SK-N-SH (cell line): ENCODE measurements around the gene LGI4. TPM values are rescaled to one million over a fixed set of nuclear protein-coding genes. Genes with fewer than 3 reads are reported as not detected.
A peak's percentile ranks its signal among the peaks of the same experiment; 100 is the strongest.

ENCODE experiments used
- CTCF ChIA-PET: fragments of 300-600, 350-600 bp; formaldehyde crosslinking; extraction: SDS; loops from one replicate; lab custom pipeline; 2021; lab: Yijun Ruan, JAX
- POLR2A ChIA-PET: fragments of 350-600 bp; sonication (Branson Sonifier 250); formaldehyde crosslinking; extraction: SDS; loops from one replicate; lab custom pipeline; 2020; ENCODE audit warnings: antibody characterized with exemption, inconsistent platforms; lab: Yijun Ruan, JAX
- DNase-seq: peaks from one replicate; pipeline ENCODE4 v3.0.0; 2012
- H2AFZ ChIP-seq: fragments of 200-600 bp; sonication (generic); 2 replicates; pipeline ENCODE4 v1.8.1; 2016; ENCODE audit warnings: antibody characterized with exemption, mild to moderate bottlenecking, low read depth
- H3F3A ChIP-seq: fragments of 200-600 bp; sonication (generic); replicated peaks from 2 replicates; pipeline ENCODE3; 2016; ENCODE audit warnings: antibody characterized with exemption, mild to moderate bottlenecking; ENCODE audit not compliant: insufficient read depth
- H3K27ac ChIP-seq, 2 experiments: fragments of 200-500 bp in 1 of 2; fragments of 200-600 bp in 1 of 2; sonication (Bioruptor generic) in 1 of 2; sonication (generic), shearing (Covaris generic) in 1 of 2; 2 replicates each; pipeline versions ENCODE4 v1.5.1 to v1.6.1; 2014 to 2016; ENCODE audit warnings: low read depth in 2 of 2, inconsistent platforms in 1 of 2, low read length in 1 of 2, mild to moderate bottlenecking in 1 of 2, mixed read lengths in 1 of 2
- H3K27me3 ChIP-seq: fragments of 200-600 bp; sonication (generic), shearing (Covaris generic); 2 replicates; pipeline ENCODE4 v1.6.1; 2016; ENCODE audit warnings: mixed run types; ENCODE audit not compliant: insufficient read depth
- H3K36me3 ChIP-seq, 2 experiments: fragments of 200-500 bp in 1 of 2; fragments of 200-600 bp in 1 of 2; sonication (Bioruptor generic) in 1 of 2; sonication (generic) in 1 of 2; replicated peaks in 1 of 2; 2 replicates each; pipeline versions ENCODE3 to v1.5.1; 2014 to 2016; ENCODE audit warnings: low read length in 1 of 2, mild to moderate bottlenecking in 1 of 2; ENCODE audit not compliant: insufficient read depth in 2 of 2, control insufficient read depth in 1 of 2
- H3K4me1 ChIP-seq, 2 experiments: fragments of 200-500 bp in 1 of 2; fragments of 200-600 bp in 1 of 2; sonication (Bioruptor generic) in 1 of 2; sonication (generic), shearing (Covaris generic) in 1 of 2; 2 replicates each; pipeline versions ENCODE4 v1.5.1 to v1.6.1; 2014 to 2016; ENCODE audit warnings: low read depth in 1 of 2, low read length in 1 of 2, mixed run types in 1 of 2; ENCODE audit not compliant: insufficient read depth in 2 of 2, control insufficient read depth in 1 of 2
- H3K4me2 ChIP-seq: fragments of 200-600 bp; sonication (generic), shearing (Covaris generic); 2 replicates; pipeline ENCODE4 v1.6.1; 2017; ENCODE audit warnings: mixed run types
- H3K4me3 ChIP-seq, 2 experiments: fragments of 200-500 bp in 1 of 2; fragments of 200-600 bp in 1 of 2; sonication (Bioruptor generic) in 1 of 2; sonication (generic), shearing (Covaris generic) in 1 of 2; 2 replicates each; pipeline versions ENCODE4 v1.5.1 to v1.8.1; 2014 to 2016; ENCODE audit warnings: low read depth in 2 of 2, inconsistent platforms in 1 of 2, low read length in 1 of 2, mild to moderate bottlenecking in 1 of 2, mixed read lengths in 1 of 2, moderate library complexity in 1 of 2
- H3K79me2 ChIP-seq: fragments of 200-600 bp; sonication (generic); 2 replicates; pipeline ENCODE4 v1.8.1; 2017; ENCODE audit warnings: mild to moderate bottlenecking; ENCODE audit not compliant: insufficient read depth
- H3K9ac ChIP-seq: fragments of 200-600 bp; sonication (generic); 2 replicates; pipeline ENCODE4 v1.6.1; 2017; ENCODE audit warnings: mixed run types
- H3K9me2 ChIP-seq: fragments of 200-600 bp; sonication (generic); 2 replicates; pipeline ENCODE4 v1.6.1; 2017; ENCODE audit warnings: mixed run types
- H3K9me3 ChIP-seq: fragments of 200-600 bp; sonication (generic); 2 replicates; pipeline ENCODE4 v1.6.1; 2017; ENCODE audit warnings: mixed run types, mild to moderate bottlenecking, moderate library complexity
- H4K20me1 ChIP-seq: fragments of 200-600 bp; sonication (generic); 2 replicates; pipeline ENCODE4 v1.6.1; 2017; ENCODE audit warnings: mild to moderate bottlenecking, mixed run types; ENCODE audit not compliant: insufficient read depth
- CHD2 ChIP-seq: fragments of 150-350 bp; IDR thresholded peaks from 2 replicates; pipeline ENCODE4 v1.6.1; 2018; ENCODE audit warnings: low read length; ENCODE audit not compliant: partially characterized antibody
- CTCF ChIP-seq: fragments of 200-600 bp; sonication (generic); IDR thresholded peaks from 2 replicates; pipeline ENCODE4 v1.6.1; 2017; ENCODE audit warnings: antibody characterized with exemption, mild to moderate bottlenecking, moderate library complexity
- ELF1 ChIP-seq: IDR thresholded peaks from 2 replicates; pipeline ENCODE4 v1.4.0; 2012
- EP300 ChIP-seq, 2 experiments: IDR thresholded peaks; 2 replicates each; pipeline versions ENCODE4 v1.4.0 to v1.6.1; 2012; ENCODE audit warnings: borderline replicate concordance in 1 of 2, low read depth in 1 of 2, low read length in 1 of 2
- GABPA ChIP-seq: IDR thresholded peaks from 2 replicates; pipeline ENCODE4 v1.4.0; 2012; ENCODE audit warnings: low read depth, mild to moderate bottlenecking
- GATA2 ChIP-seq: sonication (generic); formaldehyde crosslinking; IDR thresholded peaks from 2 replicates; pipeline ENCODE4 v1.5.0; 2020; ENCODE audit warnings: mild to moderate bottlenecking, missing genetic modification reagents
- IRF3 ChIP-seq: fragments of 150-350 bp; IDR thresholded peaks from 2 replicates; pipeline ENCODE4 v1.6.1; 2016; ENCODE audit warnings: mild to moderate bottlenecking, low read depth, low read length
- MEF2A ChIP-seq: IDR thresholded peaks from 2 replicates; pipeline ENCODE4 v1.4.0; 2012; ENCODE audit warnings: low read depth, borderline replicate concordance
- NRF1 ChIP-seq: IDR thresholded peaks from 2 replicates; pipeline ENCODE4 v1.6.1; 2012; ENCODE audit warnings: low read depth, mild to moderate bottlenecking, low read length
- REST ChIP-seq: IDR thresholded peaks from 2 replicates; pipeline ENCODE4 v1.6.1; 2012; ENCODE audit warnings: mild to moderate bottlenecking, low read depth, low read length, moderate library complexity
- RFX5 ChIP-seq: IDR thresholded peaks from 2 replicates; pipeline ENCODE4 v1.6.1; 2012; ENCODE audit warnings: mild to moderate bottlenecking, improper control_type of control experiment, low read length
- RXRA ChIP-seq: IDR thresholded peaks from 2 replicates; pipeline ENCODE4 v1.4.0; 2012; ENCODE audit warnings: low read depth, mild to moderate bottlenecking, borderline replicate concordance
- SIN3A ChIP-seq: IDR thresholded peaks from 2 replicates; pipeline ENCODE4 v1.6.1; 2012; ENCODE audit warnings: low read depth, mild to moderate bottlenecking, low read length, moderate library complexity, borderline replicate concordance
- TAF1 ChIP-seq: IDR thresholded peaks from 2 replicates; pipeline ENCODE4 v1.6.1; 2012; ENCODE audit warnings: low read depth, mild to moderate bottlenecking, low read length, moderate library complexity, borderline replicate concordance
- TCF12 ChIP-seq: IDR thresholded peaks from 2 replicates; pipeline ENCODE4 v1.4.0; 2012
- USF1 ChIP-seq: IDR thresholded peaks from 2 replicates; pipeline ENCODE4 v1.4.0; 2012; ENCODE audit warnings: low read depth, borderline replicate concordance
- USF2 ChIP-seq: fragments of 150-350 bp; IDR thresholded peaks from 2 replicates; pipeline ENCODE4 v1.6.1; 2017; ENCODE audit warnings: antibody characterized with exemption, low read length, low read depth, borderline replicate concordance
- YY1 ChIP-seq: IDR thresholded peaks from 2 replicates; pipeline ENCODE4 v1.4.0; 2012; ENCODE audit warnings: low read depth, mild to moderate bottlenecking
- WGBS: methylation state at CpG from one replicate; pipeline ENCODE4 v1.1.6; 2017; ENCODE audit warnings: low lambda C conversion rate; 5-methylcytosine and 5-hydroxymethylcytosine counted together
- polyA plus RNA-seq, 3 experiments: library from polyadenylated mRNA; depleted of rRNA; stranded (reverse); fragments of >200 nt; gene quantifications; 2 replicates each; pipeline ENCODE4 v1.2.3, GENCODE V29; 2012

Gene LGI4
- polyA plus RNA-seq, 1 of the 3 experiments (the other 2 are of a cell fraction): 0.05 TPM

- Histone ChIP-seq H3K4me3 (no peak overlapping the region), H3K36me3 (no peaks in the 10 kb centered on the region), H2AFZ (no peak overlapping the region), H3K4me1 (peaks cover 0 to 25% of the 10 kb centered on the region in 2 experiments; a peak in 2 of 4 replicates), H4K20me1 (no peaks in the 10 kb centered on the region), H3K79me2 (no peaks in the 10 kb centered on the region), H3K27me3 (peaks cover 27% of the 10 kb centered on the region; the same call in 1 of the 2 replicates), H3K27ac (no peak overlapping the region), H3K9me3 (no peaks in the 10 kb centered on the region), H3K4me2 (peak overlapping the region; percentile 66; the same call in 1 of the 2 replicates), H3F3A (peaks cover 6% of the 10 kb centered on the region), H3K9me2 (no peaks in the 10 kb centered on the region), H3K9ac (no peak overlapping the region)
- WGBS: 4% methylated on average over 3 of the region's 3 CpGs
- DNase-seq: no peak
- ChIA-PET POLR2A (interaction anchor here (0.8 kb wide), 1 partner anchor 88 kb away, joined by 3 read pairs; no protein-coding TSS in a partner anchor), CTCF (interaction anchor here (0.7 to 5.1 kb wide), 12 partner anchors 9 to 161 kb away, joined by 3 to 59 read pairs (median 4); partner anchors contain the start of gene FXYD5)
- TF ChIP-seq IRF3 (no peak), TAF1 (no peak), YY1 (no peak), USF1 (no peak)
Measured at GRCh38 chr19:35143818-35144217, 9.0 kb upstream of the LGI4 start.

GRCh38 chr19:35143231-35143715 is 8.4 kb upstream of the LGI4 start, which contains the start of gene FXYD7:
TSS of gene FXYD7 (plus strand) at chr19:35143255. CDS start at chr19:35143334, 79 bp downstream.
- Histone ChIP-seq H3K27me3 (peaks cover 27% of the 10 kb centered on the region; the same call in 1 of the 2 replicates), H3K4me1 (peaks cover 0 to 25% of the 10 kb centered on the region in 2 experiments; a peak in 2 of 4 replicates), H3K79me2 (no peaks in the 10 kb centered on the region), H3K9me3 (no peaks in the 10 kb centered on the region), H2AFZ (no peak within 1 kb of the TSS), H3K4me2 (peak within 1 kb of the TSS; percentile 73), H3K4me3 (peak within 1 kb of the TSS in 1 of 2 experiments; percentile 34; a peak in 2 of 4 replicates), H3K36me3 (no peaks in the 10 kb centered on the region), H4K20me1 (no peaks in the 10 kb centered on the region), H3K9me2 (no peaks in the 10 kb centered on the region), H3K27ac (no peak within 1 kb of the TSS), H3F3A (peaks cover 6% of the 10 kb centered on the region), H3K9ac (no peak within 1 kb of the TSS)
- under 1% methylated on average over 10 of the region's 31 CpGs for WGBS
- TF ChIP-seq CTCF: no peak
- no peak for TF ChIP-seq GABPA
- TF ChIP-seq SIN3A: no peak
- TF ChIP-seq MEF2A: no peak
- no peak for TF ChIP-seq TCF12
- no peak for TF ChIP-seq RXRA
- no peak for TF ChIP-seq REST
- no peak for TF ChIP-seq EP300 (IDR thresholded peaks at IDR 0.05; ENCODE audit: borderline replicate concordance in 1 of 2, low read depth in 1 of 2, low read length in 1 of 2)
- no peak for TF ChIP-seq GATA2
- TF ChIP-seq USF2: no peak
- no peak for TF ChIP-seq ELF1
- no peak for TF ChIP-seq NRF1
- no peak for TF ChIP-seq RFX5
- no peak for TF ChIP-seq CHD2
- CTCF ChIA-PET: interaction anchor here (0.7 to 5.1 kb wide), 22 partner anchors 10 to 161 kb away, joined by 3 to 59 read pairs (median 4); partner anchors contain the start of gene FXYD5
- POLR2A ChIA-PET: interaction anchor here (0.8 kb wide), 1 partner anchor 87 kb away, joined by 3 read pairs; no protein-coding TSS in a partner anchor
- DNase-seq: peak; percentile 66
